HEK293 (cell line): ENCODE results near the gene RHEX.

ENCODE experiments used
- CTCF ChIA-PET: fragments of 350-600 bp; formaldehyde crosslinking; extraction: SDS; loops from one replicate; lab custom pipeline; 2021; ENCODE audit warnings: antibody characterized with exemption; lab: Yijun Ruan, JAX
- POLR2A ChIA-PET: fragments of 300-600 bp; formaldehyde crosslinking; extraction: SDS; loops from one replicate; lab custom pipeline; 2020; ENCODE audit warnings: antibody characterized with exemption, inconsistent platforms; lab: Yijun Ruan, JAX
- H3K27ac ChIP-seq: fragments of 200-500 bp; sonication (Bioruptor generic); 2 replicates; pipeline ENCODE4 v1.5.1; 2014; ENCODE audit warnings: low read depth, low read length, control low read depth, inconsistent platforms; ENCODE audit errors: extremely low read depth
- H3K36me3 ChIP-seq, 2 experiments: fragments of 200-500 bp in 1 of 2; sonication (Bioruptor generic) in 1 of 2; 1 replicate in 1 of 2; 2 replicates in 1 of 2; pipeline ENCODE4 v1.5.1; 2014 to 2017; ENCODE audit warnings: inconsistent platforms in 2 of 2, low read length in 2 of 2; ENCODE audit not compliant: control insufficient read depth in 2 of 2, insufficient read depth in 1 of 2
- H3K4me1 ChIP-seq: fragments of 200-500 bp; sonication (Bioruptor generic); 2 replicates; pipeline ENCODE4 v1.5.1; 2014; ENCODE audit warnings: mild to moderate bottlenecking, low read length, inconsistent platforms; ENCODE audit not compliant: control insufficient read depth, insufficient read depth
- H3K4me3 ChIP-seq: 2 replicates; pipeline ENCODE4 v1.5.1; 2011; ENCODE audit warnings: low read depth, mild to moderate bottlenecking, control low read depth, low read length, moderate library complexity
- H3K9me3 ChIP-seq: fragments of 200-500 bp; sonication (Bioruptor generic); 2 replicates; pipeline ENCODE4 v1.5.1; 2014; ENCODE audit warnings: low read depth, low read length, inconsistent platforms; ENCODE audit not compliant: control insufficient read depth, insufficient read depth
- CTCF ChIP-seq: fragments of 450-650 bp; formaldehyde crosslinking; IDR thresholded peaks from 2 replicates; pipeline ENCODE4 v1.5.1; 2016; ENCODE audit warnings: missing biosample characterization, missing genetic modification characterization
- GLI4 ChIP-seq: fragments of 450-650 bp; formaldehyde crosslinking; IDR thresholded peaks from 2 replicates; pipeline ENCODE4 v1.5.1; 2016; ENCODE audit warnings: missing biosample characterization, missing genetic modification characterization
- KLF9 ChIP-seq: fragments of 450-650 bp; formaldehyde crosslinking; IDR thresholded peaks from 2 replicates; pipeline ENCODE4 v1.5.1; 2016; ENCODE audit warnings: missing biosample characterization, missing genetic modification characterization, low read depth
- ZBTB10 ChIP-seq: fragments of 450-650 bp; formaldehyde crosslinking; IDR thresholded peaks from 2 replicates; pipeline ENCODE4 v1.5.1; 2016; ENCODE audit warnings: missing biosample characterization, missing genetic modification characterization
- ZFHX2 ChIP-seq: fragments of 450-650 bp; formaldehyde crosslinking; conservative IDR thresholded peaks from 2 replicates; pipeline ENCODE4 v1.5.1; 2016; ENCODE audit warnings: missing biosample characterization, missing genetic modification characterization
- ZFP3 ChIP-seq: fragments of 450-650 bp; formaldehyde crosslinking; IDR thresholded peaks from 2 replicates; pipeline ENCODE4 v1.5.1; 2016; ENCODE audit warnings: low read depth, missing biosample characterization, missing genetic modification characterization
- ZNF121 ChIP-seq: fragments of 450-650 bp; formaldehyde crosslinking; IDR thresholded peaks from 2 replicates; pipeline ENCODE4 v1.5.1; 2016; ENCODE audit warnings: missing biosample characterization, missing genetic modification characterization
- ZNF221 ChIP-seq: fragments of 450-650 bp; formaldehyde crosslinking; IDR thresholded peaks from 2 replicates; pipeline ENCODE4 v1.5.1; 2017; ENCODE audit warnings: missing biosample characterization, missing genetic modification characterization, borderline replicate concordance
- ZNF341 ChIP-seq: fragments of 450-650 bp; formaldehyde crosslinking; IDR thresholded peaks from 2 replicates; pipeline ENCODE4; 2016; ENCODE audit warnings: low read depth, missing biosample characterization, missing genetic modification characterization
- ZNF510 ChIP-seq: fragments of 450-650 bp; formaldehyde crosslinking; IDR thresholded peaks from 2 replicates; pipeline ENCODE4 v1.5.1; 2018; ENCODE audit warnings: mild to moderate bottlenecking, missing genetic modification characterization, missing biosample characterization; ENCODE audit not compliant: insufficient replicate concordance
- ZNF621 ChIP-seq: fragments of 450-650 bp; formaldehyde crosslinking; IDR thresholded peaks from 2 replicates; pipeline ENCODE4 v1.5.1; 2017; ENCODE audit warnings: missing biosample characterization, missing genetic modification characterization
- ZNF626 ChIP-seq: fragments of 450-650 bp; sonication (Bioruptor Pico); formaldehyde crosslinking; IDR thresholded peaks from 2 replicates; pipeline ENCODE4 v1.5.1; 2018; ENCODE audit warnings: missing biosample characterization, missing genetic modification characterization, inconsistent platforms
- ZNF707 ChIP-seq: fragments of 450-650 bp; formaldehyde crosslinking; IDR thresholded peaks from 2 replicates; pipeline ENCODE4 v1.5.1; 2016; ENCODE audit warnings: missing biosample characterization, missing genetic modification characterization
- ZNF785 ChIP-seq: fragments of 450-650 bp; formaldehyde crosslinking; IDR thresholded peaks from 2 replicates; pipeline ENCODE4 v1.5.1; 2016; ENCODE audit warnings: missing biosample characterization, missing genetic modification characterization
- ZNF791 ChIP-seq: fragments of 450-650 bp; formaldehyde crosslinking; IDR thresholded peaks from 2 replicates; pipeline ENCODE4 v1.5.1; 2016; ENCODE audit warnings: missing biosample characterization, missing genetic modification characterization
- TF ChIP-seq, protein P1 (sequence below): fragments of 450-650 bp; IDR thresholded peaks from 2 replicates; pipeline ENCODE4 v1.5.1; 2018; ENCODE audit warnings: missing biosample characterization, missing genetic modification characterization
- TF ChIP-seq, protein P2 (sequence below): fragments of 450-650 bp; formaldehyde crosslinking; conservative IDR thresholded peaks from 2 replicates; pipeline ENCODE4 v1.5.1; 2016; ENCODE audit warnings: low read depth, missing biosample characterization, missing genetic modification characterization
- TF ChIP-seq, protein P3 (sequence below): fragments of 450-650 bp; formaldehyde crosslinking; IDR thresholded peaks from 2 replicates; pipeline ENCODE4 v1.5.1; 2016; ENCODE audit warnings: missing biosample characterization, missing genetic modification characterization
- TF ChIP-seq, protein P4 (sequence below): fragments of 450-650 bp; formaldehyde crosslinking; IDR thresholded peaks from 2 replicates; pipeline ENCODE4 v1.5.1; 2016; ENCODE audit warnings: missing biosample characterization, missing genetic modification characterization

Gene RHEX

GRCh38 chr1:206013026-206013795, 39.8 kb upstream of the RHEX start (continued):
- TF ChIP-seq ZNF621 (tag by site-specific recombination): no peak
- TF ChIP-seq, protein P1, sequence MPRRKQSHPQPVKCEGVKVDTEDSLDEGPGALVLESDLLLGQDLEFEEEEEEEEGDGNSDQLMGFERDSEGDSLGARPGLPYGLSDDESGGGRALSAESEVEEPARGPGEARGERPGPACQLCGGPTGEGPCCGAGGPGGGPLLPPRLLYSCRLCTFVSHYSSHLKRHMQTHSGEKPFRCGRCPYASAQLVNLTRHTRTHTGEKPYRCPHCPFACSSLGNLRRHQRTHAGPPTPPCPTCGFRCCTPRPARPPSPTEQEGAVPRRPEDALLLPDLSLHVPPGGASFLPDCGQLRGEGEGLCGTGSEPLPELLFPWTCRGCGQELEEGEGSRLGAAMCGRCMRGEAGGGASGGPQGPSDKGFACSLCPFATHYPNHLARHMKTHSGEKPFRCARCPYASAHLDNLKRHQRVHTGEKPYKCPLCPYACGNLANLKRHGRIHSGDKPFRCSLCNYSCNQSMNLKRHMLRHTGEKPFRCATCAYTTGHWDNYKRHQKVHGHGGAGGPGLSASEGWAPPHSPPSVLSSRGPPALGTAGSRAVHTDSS (tag by site-specific recombination): no peak
- TF ChIP-seq, all 188 proteins: peak for 0

DNA sequence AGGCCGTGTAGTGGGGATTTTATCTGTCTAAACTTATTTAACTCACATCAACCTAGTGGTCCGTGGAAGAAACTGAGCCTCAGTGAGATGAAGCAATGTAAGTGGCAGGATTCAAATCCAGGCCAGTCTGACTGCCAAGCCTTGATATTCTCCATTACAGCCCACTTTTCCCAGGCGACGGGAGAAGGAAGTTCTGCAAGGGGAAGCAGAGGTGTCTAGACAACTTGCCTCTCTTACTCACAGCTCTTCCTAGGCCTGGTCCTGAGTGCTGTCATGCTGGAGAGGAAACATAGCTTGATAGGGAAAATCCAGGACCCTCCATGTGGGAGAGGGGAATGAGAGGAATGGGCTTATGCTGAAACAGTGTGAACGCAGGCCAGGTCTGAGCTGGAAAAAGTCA, 38.4 kb upstream of the RHEX start:
- ChIA-PET POLR2A (no interaction called here), CTCF (interaction anchor here (0.6 to 2.3 kb wide), 3 partner anchors 16 to 93 kb away, joined by 3 to 8 read pairs (median 3); no protein-coding TSS in a partner anchor)
- no peaks in the 10 kb centered on the region for H3K36me3 ChIP-seq
- H3K9me3 ChIP-seq: no peaks in the 10 kb centered on the region
- no peaks in the 10 kb centered on the region for H3K4me1 ChIP-seq
- H3K4me3 ChIP-seq: no peak overlapping the region
- TF ChIP-seq ZNF626 (tag by site-specific recombination): no peak
- no peak for TF ChIP-seq GLI4 (tag by site-specific recombination)
- TF ChIP-seq, protein P2, sequence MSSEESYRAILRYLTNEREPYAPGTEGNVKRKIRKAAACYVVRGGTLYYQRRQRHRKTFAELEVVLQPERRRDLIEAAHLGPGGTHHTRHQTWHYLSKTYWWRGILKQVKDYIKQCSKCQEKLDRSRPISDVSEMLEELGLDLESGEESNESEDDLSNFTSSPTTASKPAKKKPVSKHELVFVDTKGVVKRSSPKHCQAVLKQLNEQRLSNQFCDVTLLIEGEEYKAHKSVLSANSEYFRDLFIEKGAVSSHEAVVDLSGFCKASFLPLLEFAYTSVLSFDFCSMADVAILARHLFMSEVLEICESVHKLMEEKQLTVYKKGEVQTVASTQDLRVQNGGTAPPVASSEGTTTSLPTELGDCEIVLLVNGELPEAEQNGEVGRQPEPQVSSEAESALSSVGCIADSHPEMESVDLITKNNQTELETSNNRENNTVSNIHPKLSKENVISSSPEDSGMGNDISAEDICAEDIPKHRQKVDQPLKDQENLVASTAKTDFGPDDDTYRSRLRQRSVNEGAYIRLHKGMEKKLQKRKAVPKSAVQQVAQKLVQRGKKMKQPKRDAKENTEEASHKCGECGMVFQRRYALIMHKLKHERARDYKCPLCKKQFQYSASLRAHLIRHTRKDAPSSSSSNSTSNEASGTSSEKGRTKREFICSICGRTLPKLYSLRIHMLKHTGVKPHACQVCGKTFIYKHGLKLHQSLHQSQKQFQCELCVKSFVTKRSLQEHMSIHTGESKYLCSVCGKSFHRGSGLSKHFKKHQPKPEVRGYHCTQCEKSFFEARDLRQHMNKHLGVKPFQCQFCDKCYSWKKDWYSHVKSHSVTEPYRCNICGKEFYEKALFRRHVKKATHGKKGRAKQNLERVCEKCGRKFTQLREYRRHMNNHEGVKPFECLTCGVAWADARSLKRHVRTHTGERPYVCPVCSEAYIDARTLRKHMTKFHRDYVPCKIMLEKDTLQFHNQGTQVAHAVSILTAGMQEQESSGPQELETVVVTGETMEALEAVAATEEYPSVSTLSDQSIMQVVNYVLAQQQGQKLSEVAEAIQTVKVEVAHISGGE: no peak
- no peak for TF ChIP-seq ZFP3 (tag by site-specific recombination)
- TF ChIP-seq ZNF341 (tag by site-specific recombination): no peak
- TF ChIP-seq, protein P3, sequence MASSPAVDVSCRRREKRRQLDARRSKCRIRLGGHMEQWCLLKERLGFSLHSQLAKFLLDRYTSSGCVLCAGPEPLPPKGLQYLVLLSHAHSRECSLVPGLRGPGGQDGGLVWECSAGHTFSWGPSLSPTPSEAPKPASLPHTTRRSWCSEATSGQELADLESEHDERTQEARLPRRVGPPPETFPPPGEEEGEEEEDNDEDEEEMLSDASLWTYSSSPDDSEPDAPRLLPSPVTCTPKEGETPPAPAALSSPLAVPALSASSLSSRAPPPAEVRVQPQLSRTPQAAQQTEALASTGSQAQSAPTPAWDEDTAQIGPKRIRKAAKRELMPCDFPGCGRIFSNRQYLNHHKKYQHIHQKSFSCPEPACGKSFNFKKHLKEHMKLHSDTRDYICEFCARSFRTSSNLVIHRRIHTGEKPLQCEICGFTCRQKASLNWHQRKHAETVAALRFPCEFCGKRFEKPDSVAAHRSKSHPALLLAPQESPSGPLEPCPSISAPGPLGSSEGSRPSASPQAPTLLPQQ (tag by site-specific recombination): no peak
- H3K27ac ChIP-seq: no peak overlapping the region

DNA sequence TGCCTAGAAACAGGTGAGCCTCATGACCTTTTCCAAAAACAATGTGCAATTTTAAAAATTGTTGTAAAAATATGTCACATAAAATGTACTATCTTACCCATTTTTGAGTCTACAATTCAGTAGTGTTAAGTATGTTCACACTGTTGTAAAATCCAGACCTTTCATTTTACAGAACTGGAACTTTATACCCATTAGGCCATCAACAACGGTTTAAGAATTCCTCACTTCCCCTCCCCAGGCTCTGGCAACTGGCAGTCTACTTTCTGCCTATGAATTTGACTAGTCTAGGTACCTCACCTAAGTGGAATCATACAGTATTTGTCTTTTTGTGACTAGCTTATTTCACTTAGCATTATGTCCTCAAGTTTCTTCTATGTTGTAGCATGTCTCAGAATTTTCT, 37.9 kb upstream of the RHEX start:
- Histone ChIP-seq H3K36me3 (no peaks in the 10 kb centered on the region), H3K9me3 (no peaks in the 10 kb centered on the region), H3K4me3 (no peak overlapping the region), H3K4me1 (no peaks in the 10 kb centered on the region), H3K27ac (no peak overlapping the region)
- POLR2A ChIA-PET: no interaction called here
- CTCF ChIA-PET: interaction anchor here (0.6 to 2.3 kb wide), 4 partner anchors 16 to 91 kb away, joined by 3 to 8 read pairs (median 4); no protein-coding TSS in a partner anchor
- no peak for TF ChIP-seq ZNF785 (tag by site-specific recombination)
- no peak for TF ChIP-seq ZFHX2 (tag by site-specific recombination)
- TF ChIP-seq ZBTB10 (tag by site-specific recombination): no peak
- TF ChIP-seq KLF9 (tag by site-specific recombination): no peak
- TF ChIP-seq, protein P4, sequence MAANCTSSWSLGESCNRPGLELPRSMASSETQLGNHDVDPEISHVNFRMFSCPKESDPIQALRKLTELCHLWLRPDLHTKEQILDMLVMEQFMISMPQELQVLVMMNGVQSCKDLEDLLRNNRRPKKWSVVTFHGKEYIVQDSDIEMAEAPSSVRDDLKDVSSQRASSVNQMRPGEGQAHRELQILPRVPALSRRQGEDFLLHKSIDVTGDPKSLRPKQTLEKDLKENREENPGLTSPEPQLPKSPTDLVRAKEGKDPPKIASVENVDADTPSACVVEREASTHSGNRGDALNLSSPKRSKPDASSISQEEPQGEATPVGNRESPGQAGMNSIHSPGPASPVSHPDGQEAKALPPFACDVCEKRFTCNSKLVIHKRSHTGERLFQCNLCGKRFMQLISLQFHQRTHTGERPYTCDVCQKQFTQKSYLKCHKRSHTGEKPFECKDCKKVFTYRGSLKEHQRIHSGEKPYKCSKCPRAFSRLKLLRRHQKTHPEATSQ (tag by site-specific recombination): no peak
- no peak for TF ChIP-seq ZNF791
- TF ChIP-seq ZNF221: no peak
- TF ChIP-seq ZNF707 (tag by site-specific recombination): no peak
- no peak for TF ChIP-seq ZFP3 (tag by site-specific recombination)
- TF ChIP-seq ZNF510: no peak
- no peak for TF ChIP-seq CTCF
- TF ChIP-seq ZNF121 (tag by site-specific recombination): no peak
